ENCODE measurements around the gene KCNJ6. TPM values are rescaled to one million over a fixed set of nuclear protein-coding genes. Genes with fewer than 3 reads are reported as not detected.

KCNJ6 gene
- total RNA-seq, 1 experiment from 2014 or later = 1.2 TPM

- Histone ChIP-seq H2BK12ac (ENCODE audit: insufficient read length, low read depth, low read length) (no peak overlapping the region), H2BK15ac (ENCODE audit: low read depth, low read length) (no peak overlapping the region), H3K56ac (ENCODE audit: insufficient read length, low read depth, low read length) (no peak overlapping the region), H3K4me1 (ENCODE audit: insufficient read depth, low read length) (peaks cover 4% of the 10 kb centered on the region; the same call in 1 of the 2 replicates), H3K79me2 (ENCODE audit: insufficient read depth, low read length) (no peaks in the 10 kb centered on the region), H3K79me1 (ENCODE audit: insufficient read depth, low read depth, low read length, poor library complexity, severe bottlenecking) (no peaks in the 10 kb centered on the region), H4K8ac (replicated peaks; ENCODE audit: insufficient read length, low read depth, low read length) (no peak overlapping the region), H3K9ac (ENCODE audit: extremely low read depth, insufficient read length, low read length) (no peak overlapping the region), H3K9me3 (ENCODE audit: control insufficient read depth, low read depth, low read length) (no peaks in the 10 kb centered on the region), H4K5ac (ENCODE audit: insufficient read length, low read depth, low read length) (no peak overlapping the region), H4K20me1 (ENCODE audit: control insufficient read depth, insufficient read depth, insufficient read length) (peaks cover under 1% of the 10 kb centered on the region), H4K91ac (ENCODE audit: insufficient read length, low read depth, low read length) (no peak overlapping the region), H3K18ac (ENCODE audit: insufficient read length, low read depth, low read length) (peak overlapping the region; percentile 39), H2BK5ac (ENCODE audit: insufficient read length, low read length) (no peak overlapping the region), H3K14ac (ENCODE audit: insufficient read depth, low read length) (0 out of 2 replicates have a peak overlapping the region, but pooled peaks have one; percentile 8), H3K4me2 (ENCODE audit: insufficient read depth, insufficient read length, low read length) (no peak overlapping the region), H2AK5ac (ENCODE audit: insufficient read length, low read length) (no peak overlapping the region), H2AFZ (ENCODE audit: low read length) (no peak overlapping the region), H3K23ac (ENCODE audit: insufficient read length, low read depth, low read length) (no peak overlapping the region), H2BK20ac (ENCODE audit: low read depth, low read length, poor library complexity, severe bottlenecking) (no peak overlapping the region), H3T11ph (ENCODE audit: low read length) (no peak overlapping the region), H3K27me3 (ENCODE audit: insufficient read depth, low read length) (no peaks in the 10 kb centered on the region), H2BK120ac (ENCODE audit: low read depth, low read length, poor library complexity, severe bottlenecking) (no peak overlapping the region), H3K23me2 (ENCODE audit: insufficient read length, low read depth, low read length, poor library complexity, severe bottlenecking) (peaks cover 3% of the 10 kb centered on the region), H3K4ac (ENCODE audit: low read depth, low read length) (no peak overlapping the region), H3K27ac (ENCODE audit: insufficient read length, low read depth, low read length) (no peak overlapping the region)
- H3K27ac Mint-ChIP-seq = peak overlapping the region in 2 of 3 experiments; percentile 35 to 50; a peak in 3 of 7 replicates
- H3K4me3 Mint-ChIP-seq = peak overlapping the region in 1 of 2 experiments; percentile 50; a peak in 3 of 5 replicates
- H3K36me3 Mint-ChIP-seq (ENCODE audit: insufficient read depth in 1 of 3, low read depth in 3 of 3) = no peaks in the 10 kb centered on the region; a peak in 1 of 7 replicates
- H3K9me3 Mint-ChIP-seq = no peaks in the 10 kb centered on the region
- no CpG with 5 or more reads among the region's 12 CpGs for WGBS (ENCODE audit: extremely low coverage, insufficient read length, low lambda C conversion rate)
- peaks cover 15% of the 10 kb centered on the region for H3K27me3 Mint-ChIP-seq (ENCODE audit: low read depth)
- DNase-seq = no peak
- peaks cover 14 to 21% of the 10 kb centered on the region in 2 experiments for H3K4me1 Mint-ChIP-seq
- TF ChIP-seq CTCF (conservative IDR thresholded peaks at IDR 0.05) = no peak
These were observed 351.2 kb downstream of the KCNJ6 start for GRCh38 chr21:37564924-37565529.

Measured in H9 (cell line).